ENCODE measurements around the gene SASS6. TPM values are rescaled to one million over a fixed set of nuclear protein-coding genes. Genes with fewer than 3 reads are reported as not detected.
A peak's percentile ranks its signal among the peaks of the same experiment; 100 is the strongest.

Gene SASS6
- total and polyA plus RNA-seq, 10 of the 15 experiments (the other 5 are each of a cell fraction or from before 2014, with no cell fraction given) = 6.6 to 17.9 (median 10.2) TPM

DNA sequence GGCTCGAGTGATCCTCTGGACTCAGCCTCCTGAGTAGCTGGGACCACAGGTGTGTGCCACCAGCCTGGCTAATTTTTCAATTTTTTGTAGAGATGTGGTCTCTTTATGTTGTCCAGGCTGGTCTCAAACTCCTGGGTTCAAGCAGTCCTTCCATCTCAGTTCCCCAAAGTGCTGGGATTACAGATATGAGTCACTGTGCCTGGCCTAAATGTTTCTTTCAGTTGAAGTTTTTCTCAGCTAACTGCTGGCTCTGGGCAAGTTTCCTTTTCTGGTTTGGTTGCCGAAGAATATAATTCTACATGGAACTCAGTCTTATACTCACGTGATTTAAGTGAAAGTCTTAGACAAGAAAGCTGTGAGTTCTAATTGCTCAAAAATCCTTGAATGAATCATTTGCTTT, 57.0 kb downstream of the SASS6 start (continued):
- TF ChIP-seq, protein P1, sequence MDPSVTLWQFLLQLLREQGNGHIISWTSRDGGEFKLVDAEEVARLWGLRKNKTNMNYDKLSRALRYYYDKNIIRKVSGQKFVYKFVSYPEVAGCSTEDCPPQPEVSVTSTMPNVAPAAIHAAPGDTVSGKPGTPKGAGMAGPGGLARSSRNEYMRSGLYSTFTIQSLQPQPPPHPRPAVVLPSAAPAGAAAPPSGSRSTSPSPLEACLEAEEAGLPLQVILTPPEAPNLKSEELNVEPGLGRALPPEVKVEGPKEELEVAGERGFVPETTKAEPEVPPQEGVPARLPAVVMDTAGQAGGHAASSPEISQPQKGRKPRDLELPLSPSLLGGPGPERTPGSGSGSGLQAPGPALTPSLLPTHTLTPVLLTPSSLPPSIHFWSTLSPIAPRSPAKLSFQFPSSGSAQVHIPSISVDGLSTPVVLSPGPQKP (IDR thresholded peaks at IDR 0.05; ENCODE audit: low read depth, low read length) = no peak
- TF ChIP-seq NFIC (IDR thresholded peaks at IDR 0.05; ENCODE audit: low read depth, low read length) (peak; percentile 83), EP300 (IDR thresholded peaks at IDR 0.05; ENCODE audit: borderline replicate concordance in 1 of 2, control insufficient read depth in 1 of 2, low read depth in 2 of 2, low read length in 2 of 2) (peak; percentile 62 to 74; a peak in 3 of 4 replicates), SREBF2 (IDR thresholded peaks at IDR 0.05; ENCODE audit: low read length) (no peak), IKZF2 (IDR thresholded peaks at IDR 0.05) (peak; percentile 96), ESRRA (IDR thresholded peaks at IDR 0.05; ENCODE audit: low read length) (no peak), ZNF384 (IDR thresholded peaks at IDR 0.05; ENCODE audit: borderline replicate concordance, low read depth, low read length) (0 out of 2 replicates have a peak, but pooled peaks have one; percentile 6), RCOR1 (conservative IDR thresholded peaks at IDR 0.05; ENCODE audit: low read depth, low read length) (no peak), SMAD5 (IDR thresholded peaks at IDR 0.05; ENCODE audit: low read depth) (no peak), BRCA1 (IDR thresholded peaks at IDR 0.05; ENCODE audit: low read depth, low read length) (no peak), TBL1XR1 (IDR thresholded peaks at IDR 0.05; ENCODE audit: low read depth, low read length) (no peak; the same call in 1 of the 2 replicates), ZSCAN29 (IDR thresholded peaks at IDR 0.05) (no peak), NFXL1 (IDR thresholded peaks at IDR 0.05; ENCODE audit: borderline replicate concordance) (no peak), GATAD2B (conservative IDR thresholded peaks at IDR 0.05; ENCODE audit: low read depth) (peak; percentile 65), ETV6 (conservative IDR thresholded peaks at IDR 0.05 in 1 of 2, IDR thresholded peaks at IDR 0.05 in 1 of 2; ENCODE audit: borderline replicate concordance in 1 of 2, low read depth in 1 of 2) (peak in 1 of 2 experiments; percentile 87; a peak in 2 of 4 replicates)
- TF ChIP-seq, protein P2, sequence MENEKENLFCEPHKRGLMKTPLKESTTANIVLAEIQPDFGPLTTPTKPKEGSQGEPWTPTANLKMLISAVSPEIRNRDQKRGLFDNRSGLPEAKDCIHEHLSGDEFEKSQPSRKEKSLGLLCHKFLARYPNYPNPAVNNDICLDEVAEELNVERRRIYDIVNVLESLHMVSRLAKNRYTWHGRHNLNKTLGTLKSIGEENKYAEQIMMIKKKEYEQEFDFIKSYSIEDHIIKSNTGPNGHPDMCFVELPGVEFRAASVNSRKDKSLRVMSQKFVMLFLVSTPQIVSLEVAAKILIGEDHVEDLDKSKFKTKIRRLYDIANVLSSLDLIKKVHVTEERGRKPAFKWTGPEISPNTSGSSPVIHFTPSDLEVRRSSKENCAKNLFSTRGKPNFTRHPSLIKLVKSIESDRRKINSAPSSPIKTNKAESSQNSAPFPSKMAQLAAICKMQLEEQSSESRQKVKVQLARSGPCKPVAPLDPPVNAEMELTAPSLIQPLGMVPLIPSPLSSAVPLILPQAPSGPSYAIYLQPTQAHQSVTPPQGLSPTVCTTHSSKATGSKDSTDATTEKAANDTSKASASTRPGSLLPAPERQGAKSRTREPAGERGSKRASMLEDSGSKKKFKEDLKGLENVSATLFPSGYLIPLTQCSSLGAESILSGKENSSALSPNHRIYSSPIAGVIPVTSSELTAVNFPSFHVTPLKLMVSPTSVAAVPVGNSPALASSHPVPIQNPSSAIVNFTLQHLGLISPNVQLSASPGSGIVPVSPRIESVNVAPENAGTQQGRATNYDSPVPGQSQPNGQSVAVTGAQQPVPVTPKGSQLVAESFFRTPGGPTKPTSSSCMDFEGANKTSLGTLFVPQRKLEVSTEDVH (IDR thresholded peaks at IDR 0.05; ENCODE audit: low read depth, partially characterized antibody) = no peak
- TF ChIP-seq, protein P3, sequence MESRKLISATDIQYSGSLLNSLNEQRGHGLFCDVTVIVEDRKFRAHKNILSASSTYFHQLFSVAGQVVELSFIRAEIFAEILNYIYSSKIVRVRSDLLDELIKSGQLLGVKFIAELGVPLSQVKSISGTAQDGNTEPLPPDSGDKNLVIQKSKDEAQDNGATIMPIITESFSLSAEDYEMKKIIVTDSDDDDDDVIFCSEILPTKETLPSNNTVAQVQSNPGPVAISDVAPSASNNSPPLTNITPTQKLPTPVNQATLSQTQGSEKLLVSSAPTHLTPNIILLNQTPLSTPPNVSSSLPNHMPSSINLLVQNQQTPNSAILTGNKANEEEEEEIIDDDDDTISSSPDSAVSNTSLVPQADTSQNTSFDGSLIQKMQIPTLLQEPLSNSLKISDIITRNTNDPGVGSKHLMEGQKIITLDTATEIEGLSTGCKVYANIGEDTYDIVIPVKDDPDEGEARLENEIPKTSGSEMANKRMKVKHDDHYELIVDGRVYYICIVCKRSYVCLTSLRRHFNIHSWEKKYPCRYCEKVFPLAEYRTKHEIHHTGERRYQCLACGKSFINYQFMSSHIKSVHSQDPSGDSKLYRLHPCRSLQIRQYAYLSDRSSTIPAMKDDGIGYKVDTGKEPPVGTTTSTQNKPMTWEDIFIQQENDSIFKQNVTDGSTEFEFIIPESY (IDR thresholded peaks at IDR 0.05) = no peak
- TF ChIP-seq, protein P4, sequence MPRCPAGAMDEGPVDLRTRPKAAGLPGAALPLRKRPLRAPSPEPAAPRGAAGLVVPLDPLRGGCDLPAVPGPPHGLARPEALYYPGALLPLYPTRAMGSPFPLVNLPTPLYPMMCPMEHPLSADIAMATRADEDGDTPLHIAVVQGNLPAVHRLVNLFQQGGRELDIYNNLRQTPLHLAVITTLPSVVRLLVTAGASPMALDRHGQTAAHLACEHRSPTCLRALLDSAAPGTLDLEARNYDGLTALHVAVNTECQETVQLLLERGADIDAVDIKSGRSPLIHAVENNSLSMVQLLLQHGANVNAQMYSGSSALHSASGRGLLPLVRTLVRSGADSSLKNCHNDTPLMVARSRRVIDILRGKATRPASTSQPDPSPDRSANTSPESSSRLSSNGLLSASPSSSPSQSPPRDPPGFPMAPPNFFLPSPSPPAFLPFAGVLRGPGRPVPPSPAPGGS (IDR thresholded peaks at IDR 0.05; ENCODE audit: borderline replicate concordance, insufficient read depth, low read depth, low read length, poor library complexity, severe bottlenecking) = no peak
- TF ChIP-seq, protein P5, sequence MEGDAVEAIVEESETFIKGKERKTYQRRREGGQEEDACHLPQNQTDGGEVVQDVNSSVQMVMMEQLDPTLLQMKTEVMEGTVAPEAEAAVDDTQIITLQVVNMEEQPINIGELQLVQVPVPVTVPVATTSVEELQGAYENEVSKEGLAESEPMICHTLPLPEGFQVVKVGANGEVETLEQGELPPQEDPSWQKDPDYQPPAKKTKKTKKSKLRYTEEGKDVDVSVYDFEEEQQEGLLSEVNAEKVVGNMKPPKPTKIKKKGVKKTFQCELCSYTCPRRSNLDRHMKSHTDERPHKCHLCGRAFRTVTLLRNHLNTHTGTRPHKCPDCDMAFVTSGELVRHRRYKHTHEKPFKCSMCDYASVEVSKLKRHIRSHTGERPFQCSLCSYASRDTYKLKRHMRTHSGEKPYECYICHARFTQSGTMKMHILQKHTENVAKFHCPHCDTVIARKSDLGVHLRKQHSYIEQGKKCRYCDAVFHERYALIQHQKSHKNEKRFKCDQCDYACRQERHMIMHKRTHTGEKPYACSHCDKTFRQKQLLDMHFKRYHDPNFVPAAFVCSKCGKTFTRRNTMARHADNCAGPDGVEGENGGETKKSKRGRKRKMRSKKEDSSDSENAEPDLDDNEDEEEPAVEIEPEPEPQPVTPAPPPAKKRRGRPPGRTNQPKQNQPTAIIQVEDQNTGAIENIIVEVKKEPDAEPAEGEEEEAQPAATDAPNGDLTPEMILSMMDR (IDR thresholded peaks at IDR 0.05 in 2 of 3, conservative IDR thresholded peaks at IDR 0.05 in 1 of 3; ENCODE audit: control insufficient read depth in 2 of 3, extremely low read depth in 1 of 3, insufficient read depth in 1 of 3, low read depth in 3 of 3, low read length in 3 of 3) = no peak

Data from GM12878 (cell line).